ENCODE measurements around the gene PLA2G1B.

Gene PLA2G1B

DNA sequence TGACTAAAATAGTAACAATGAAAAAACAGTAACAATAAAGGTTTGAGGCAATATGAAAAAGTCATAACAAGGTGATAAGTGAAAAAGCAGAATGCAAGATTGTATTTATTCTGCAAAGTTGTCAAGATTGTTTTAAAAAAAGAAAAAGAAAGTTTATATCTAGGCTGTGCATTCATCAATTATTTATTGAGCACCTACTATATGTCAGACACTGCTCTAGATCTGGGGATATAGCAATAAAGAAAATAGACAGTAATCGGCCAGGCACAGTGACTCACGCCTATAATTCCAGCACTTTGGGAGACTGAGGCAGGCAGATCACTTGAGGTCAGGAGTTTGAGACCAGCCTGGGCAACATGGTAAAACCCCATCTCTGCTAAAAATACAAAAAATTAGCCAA, 3.8 kb downstream of the PLA2G1B start:
- no peak for DNase-seq

- DNase-seq, result no peak
Measured at GRCh38 chr12:120321382-120322202, 6.0 kb downstream of the PLA2G1B start.

DNA sequence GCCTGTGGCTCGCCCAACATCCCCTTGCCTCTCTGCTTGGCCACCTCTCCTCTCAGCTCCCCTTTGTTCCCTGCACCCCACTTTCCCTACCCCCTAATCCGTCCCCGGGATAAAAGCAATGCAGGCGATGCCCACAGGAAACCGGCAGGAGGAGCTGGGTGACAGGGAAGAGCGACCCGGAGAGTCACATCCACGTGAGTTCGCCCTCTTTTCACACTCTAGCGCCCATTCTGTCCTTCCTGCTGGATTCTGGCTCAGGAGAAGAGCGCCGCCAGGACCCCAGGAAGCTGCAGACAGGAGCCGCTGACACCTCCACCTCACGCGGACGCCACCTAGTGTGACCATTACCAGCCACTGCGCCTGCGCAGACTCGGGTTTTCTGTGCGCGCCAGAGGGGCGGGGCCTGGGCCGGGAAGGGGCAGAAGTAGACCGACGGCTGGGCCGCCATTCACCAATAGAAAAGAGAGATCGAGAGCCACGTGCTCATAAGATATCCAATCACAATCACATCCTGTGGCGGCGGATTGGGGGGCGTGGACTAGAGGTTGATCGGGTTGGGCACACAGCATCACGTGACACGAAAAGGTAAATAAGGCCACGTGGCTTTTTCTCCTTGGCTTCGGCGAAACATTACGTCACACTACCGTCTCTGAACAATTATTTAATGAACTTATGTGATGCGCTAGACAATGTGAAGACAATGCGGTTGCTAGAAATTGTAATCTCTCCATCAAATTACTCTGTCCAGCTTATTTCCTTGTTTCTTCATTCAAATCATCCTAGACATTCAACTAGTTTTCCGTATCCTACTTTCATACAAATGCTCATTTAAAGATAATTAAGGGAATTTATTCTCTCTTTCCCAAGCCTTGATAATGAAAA, 10.1 kb downstream of the PLA2G1B start:
- DNase-seq, result peak; percentile 100

DNA sequence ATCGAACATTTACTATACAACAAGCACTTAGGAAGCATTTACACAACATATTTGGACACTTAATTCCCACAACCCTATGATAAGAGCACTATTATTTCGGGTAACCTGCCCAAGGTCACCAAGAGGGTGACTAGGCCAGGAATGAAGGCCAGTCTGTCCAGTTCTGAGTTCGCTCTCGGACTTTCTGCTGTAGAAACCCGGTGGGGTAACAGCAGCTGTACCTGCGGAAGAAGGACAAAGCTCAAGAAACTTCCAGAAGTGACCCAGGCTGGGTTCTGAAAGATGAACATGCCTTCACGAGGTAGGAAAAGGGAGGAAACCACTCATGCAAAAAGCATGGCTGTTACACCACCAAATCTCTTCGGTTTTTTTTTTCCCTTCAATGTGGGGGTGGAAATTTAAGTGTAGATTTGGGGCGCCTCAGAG, 10.8 kb downstream of the PLA2G1B start:
- DNase-seq, result no peak

- DNase-seq, result no peak
Measured at GRCh38 chr12:120314220-120314619, 13.4 kb downstream of the PLA2G1B start.

DNA sequence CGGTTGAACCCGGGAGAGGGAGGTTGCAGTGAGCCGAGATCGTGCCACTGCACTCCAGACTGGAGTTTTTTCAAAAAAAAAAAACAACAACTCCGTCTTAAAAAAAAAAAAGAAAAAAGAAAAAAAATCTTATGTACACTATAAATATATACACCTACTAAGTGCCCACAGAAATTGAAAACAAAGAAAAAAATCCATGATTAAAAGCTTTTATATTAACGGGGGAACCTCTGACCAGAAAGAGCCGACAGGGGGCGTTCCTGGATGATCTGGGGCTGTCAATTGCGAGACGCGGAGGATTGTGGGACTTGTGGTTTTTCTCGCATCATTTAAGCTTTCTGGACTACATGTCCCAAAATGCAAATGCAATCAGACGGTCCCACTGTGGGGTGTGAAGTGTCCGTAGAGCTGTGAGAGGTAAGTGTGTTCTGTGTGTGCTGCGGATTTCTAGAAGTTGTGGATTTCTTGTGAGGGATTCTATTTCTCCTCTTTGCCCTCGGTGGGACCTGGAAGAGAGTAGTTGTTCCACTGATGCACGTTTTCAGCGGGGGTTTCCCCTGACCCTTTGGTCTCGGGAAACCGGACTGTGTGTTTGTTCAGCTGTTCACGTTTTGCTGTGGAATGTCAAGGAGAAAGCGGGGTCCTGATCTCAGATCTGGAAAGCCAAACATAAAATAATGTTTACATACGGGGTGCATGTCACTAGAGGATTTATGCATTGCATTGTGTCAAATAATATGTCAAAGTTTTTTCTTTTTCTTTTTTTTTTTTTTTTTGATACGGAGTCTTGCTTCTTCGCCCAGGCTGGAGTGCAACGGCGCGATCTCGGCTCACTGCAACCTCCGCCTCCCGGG, 25.4 kb downstream of the PLA2G1B start, which contains the start of gene SIRT4:
SIRT4 (plus strand) TSS at position 360 of the 854 bp plus-strand sequence. CDS start 1,241 bp downstream, outside the sequence.
- peak; percentile 88 to 92 for DNase-seq

DNA sequence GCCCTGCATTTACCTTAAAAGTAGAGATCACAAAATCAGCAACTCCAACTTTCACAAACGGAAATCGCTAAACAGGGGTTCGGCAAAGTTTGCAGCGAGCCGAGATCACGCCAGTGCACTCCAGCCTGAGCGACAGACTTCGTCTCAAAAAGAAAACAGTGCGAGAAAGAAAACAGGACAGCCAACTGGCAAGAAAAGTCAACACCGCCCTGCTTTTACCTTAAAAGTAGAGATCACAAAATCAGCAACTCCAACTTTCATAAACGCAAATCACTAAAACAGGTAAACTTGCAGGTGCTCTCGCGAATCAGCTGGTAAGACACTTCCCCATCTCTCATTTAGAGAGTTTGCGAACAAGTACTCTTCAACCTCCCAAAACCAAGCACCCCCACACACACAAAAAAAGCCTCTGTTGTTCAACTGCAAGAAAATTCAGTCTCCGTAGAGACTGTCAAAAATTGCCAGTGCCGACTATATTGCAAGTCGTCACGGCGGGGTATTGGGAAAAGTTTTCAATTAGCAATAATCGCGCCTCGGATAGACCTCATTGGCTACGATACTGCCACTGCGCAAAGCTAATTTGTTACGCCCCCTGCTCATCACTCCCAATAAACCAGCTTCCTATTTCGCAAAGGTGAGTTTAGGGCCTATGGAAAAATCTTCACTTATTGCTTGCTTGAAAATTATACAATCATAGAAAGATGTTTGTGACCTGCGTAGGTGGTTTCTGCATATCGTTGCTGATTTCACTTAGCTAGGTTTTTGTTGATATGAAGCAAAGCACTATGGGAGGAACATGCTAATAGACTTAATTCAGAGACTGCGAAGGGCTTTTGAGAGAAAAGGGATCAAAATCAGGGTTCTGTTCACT, 34.7 kb downstream of the PLA2G1B start, which contains the start of gene RNU4-1:
RNU4-1 (minus strand) TSS at position 577 of the 871 bp plus-strand sequence.
- peak; percentile 72 to 80 for DNase-seq

DNA sequence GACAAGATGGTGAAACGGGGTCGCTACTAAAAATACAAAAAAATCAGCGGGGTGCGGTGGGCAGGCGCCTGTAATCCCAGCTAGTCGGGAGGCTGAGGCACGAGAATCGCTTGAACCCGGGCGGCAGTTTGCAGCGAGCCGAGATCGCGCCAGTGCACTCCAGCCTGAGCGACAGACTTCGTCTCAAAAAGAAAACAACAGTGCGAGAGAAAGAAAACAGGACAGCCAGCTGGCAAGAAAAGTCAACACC, 35.2 kb downstream of the PLA2G1B start:
- no peak for DNase-seq

DNA sequence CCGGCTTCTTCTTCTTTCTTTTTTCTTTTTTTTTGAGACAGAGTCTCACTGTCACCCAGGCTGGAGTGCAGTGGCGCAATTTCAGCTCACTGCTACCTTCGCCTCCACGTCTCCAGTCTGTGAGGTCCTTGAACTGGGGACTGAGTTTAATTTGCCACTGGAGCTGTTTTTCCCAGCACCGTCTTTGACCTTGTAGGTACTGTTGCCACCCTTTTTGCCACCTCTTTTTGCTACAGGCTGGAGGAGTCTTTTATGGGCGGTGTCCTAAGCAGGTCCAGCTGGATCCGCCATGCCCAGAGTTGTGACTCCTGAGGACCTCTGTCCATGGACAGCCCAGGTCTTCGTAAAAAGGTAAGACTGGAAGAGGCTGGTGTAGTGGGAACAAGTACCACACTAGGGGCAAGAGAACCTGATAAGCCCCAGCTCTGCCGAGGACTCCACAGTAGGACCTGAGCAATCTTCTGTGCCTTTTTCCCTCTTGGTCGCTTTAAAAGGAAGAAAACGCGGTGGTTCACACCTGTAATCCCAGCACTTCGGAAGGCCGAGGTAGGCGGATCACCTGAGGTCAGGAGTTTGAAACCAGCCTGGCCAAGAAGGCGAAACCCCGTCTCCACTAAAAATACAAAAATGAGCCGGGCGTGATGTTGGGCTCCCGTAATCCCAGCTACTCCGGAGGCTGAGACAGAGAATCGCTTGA, 36.8 kb downstream of the PLA2G1B start:
- DNase-seq, result peak; percentile 46 to 58

DNA sequence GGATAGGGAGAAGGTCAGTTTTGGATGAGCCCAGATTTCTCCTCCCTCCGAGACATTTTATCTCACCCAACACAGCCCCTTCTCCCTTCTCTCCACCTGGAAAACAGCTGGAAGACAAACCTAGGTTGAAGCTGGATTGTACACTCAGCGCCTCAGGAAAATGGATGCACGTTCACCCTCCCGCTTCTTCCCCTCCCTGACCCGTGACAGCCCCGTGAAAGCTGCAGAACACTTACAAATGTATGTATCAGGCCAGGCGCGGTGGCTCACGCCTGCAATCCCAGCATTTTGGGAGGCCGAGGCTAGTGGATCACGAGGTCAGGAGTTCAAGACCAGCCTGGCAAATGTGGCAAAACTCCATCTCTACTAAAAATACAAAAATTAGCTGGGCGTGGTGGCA, 40.1 kb downstream of the PLA2G1B start:
- DNase-seq, result no peak

- no peak for DNase-seq
Measured at GRCh38 chr12:120286768-120287490, 40.6 kb downstream of the PLA2G1B start.

GRCh38 chr12:120284381-120284780, 43.2 kb downstream of the PLA2G1B start:
- no peak for DNase-seq

GRCh38 chr12:120283318-120283717, 44.3 kb downstream of the PLA2G1B start:
- no peak for DNase-seq

DNA sequence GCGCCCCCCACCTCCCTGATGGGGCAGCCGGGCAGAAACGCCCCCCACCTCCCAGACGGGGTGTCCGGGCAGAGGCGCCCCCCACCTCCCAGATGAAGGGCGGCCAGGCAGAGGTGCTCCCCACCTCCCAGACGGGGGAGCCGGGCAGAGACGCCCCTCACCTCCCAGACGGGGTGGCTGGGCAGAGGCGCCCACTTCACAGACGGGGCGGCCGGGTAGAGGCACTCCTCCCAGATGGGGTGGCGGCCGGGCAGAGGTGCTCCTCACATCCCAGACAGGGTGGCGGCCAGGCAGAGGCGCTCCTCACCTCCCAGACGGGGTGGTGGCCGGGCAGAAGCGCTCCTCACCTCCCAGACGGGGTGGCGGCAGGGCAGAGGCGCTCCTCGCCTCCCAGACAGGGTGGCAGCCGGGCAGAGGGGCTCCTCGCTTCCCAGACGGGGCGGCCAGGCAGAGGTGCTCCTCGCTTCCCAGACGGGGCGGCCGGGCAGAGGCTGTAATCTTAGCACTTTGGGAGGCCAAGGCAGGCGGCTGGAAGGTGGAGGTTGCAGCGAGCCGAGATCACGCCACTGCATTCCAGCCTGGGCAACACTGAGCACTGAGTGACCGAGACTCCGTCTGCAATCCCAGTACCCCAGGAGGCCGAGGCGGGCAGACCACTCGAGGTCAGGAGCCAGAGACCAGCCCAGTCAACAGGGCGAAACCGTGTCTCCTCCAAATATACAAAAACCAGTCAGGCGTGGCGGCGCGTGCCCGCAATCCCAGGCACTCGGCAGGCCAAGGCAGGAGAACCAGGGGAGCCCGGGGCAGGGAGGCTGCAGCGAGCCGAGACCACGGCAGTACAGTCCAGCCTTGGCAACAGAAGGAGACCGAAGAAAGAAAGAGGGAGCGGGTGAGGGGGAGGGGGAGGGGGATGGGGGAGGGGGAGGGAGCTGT, 49.2 kb downstream of the PLA2G1B start:
- DNase-seq, result no peak

GRCh38 chr12:120276734-120277133, 50.8 kb downstream of the PLA2G1B start:
- DNase-seq, result no peak
